SIG-M5 treated with dmso at 0.1 percent for 504 hours (cell line): ENCODE measurements around the gene EEF2K.

Experiments used
- DNase-seq: peaks from one replicate; lab custom pipeline; 2025; ENCODE audit not compliant: unreplicated experiment; lab: John Stamatoyannopoulos, UW

EEF2K gene

DNA sequence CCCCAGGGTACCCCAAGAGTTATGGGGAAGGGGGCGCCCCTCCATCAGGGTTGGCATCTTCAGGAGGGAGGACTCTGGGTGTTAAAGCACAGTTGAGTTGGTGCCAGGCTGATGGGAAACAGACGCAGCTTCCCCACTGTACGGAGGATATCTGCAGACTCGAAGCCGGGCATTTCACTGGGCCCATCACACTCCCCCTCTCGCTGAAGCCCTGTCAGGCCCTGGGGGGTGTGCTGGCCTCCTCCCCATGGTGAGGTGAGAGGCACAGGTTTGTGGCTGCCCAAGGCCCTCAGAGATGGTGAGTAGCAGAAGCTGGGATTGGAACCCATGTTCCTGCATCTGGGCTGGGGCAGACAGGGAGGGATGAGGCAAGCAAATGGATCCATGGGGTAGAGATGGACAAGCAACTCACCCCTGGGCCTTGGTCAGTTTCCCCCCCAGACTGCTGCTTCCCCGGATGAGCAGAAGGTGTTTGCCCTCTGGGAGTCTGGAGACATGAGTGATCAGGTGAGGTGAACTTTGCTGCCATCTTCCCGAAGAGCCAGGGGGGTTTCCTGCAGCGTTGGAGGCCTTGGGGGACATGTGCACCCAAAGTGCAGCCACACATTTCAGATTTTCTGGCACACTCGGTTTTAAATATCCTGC, 122.1 kb downstream of the EEF2K start:
- no peak for DNase-seq

DNA sequence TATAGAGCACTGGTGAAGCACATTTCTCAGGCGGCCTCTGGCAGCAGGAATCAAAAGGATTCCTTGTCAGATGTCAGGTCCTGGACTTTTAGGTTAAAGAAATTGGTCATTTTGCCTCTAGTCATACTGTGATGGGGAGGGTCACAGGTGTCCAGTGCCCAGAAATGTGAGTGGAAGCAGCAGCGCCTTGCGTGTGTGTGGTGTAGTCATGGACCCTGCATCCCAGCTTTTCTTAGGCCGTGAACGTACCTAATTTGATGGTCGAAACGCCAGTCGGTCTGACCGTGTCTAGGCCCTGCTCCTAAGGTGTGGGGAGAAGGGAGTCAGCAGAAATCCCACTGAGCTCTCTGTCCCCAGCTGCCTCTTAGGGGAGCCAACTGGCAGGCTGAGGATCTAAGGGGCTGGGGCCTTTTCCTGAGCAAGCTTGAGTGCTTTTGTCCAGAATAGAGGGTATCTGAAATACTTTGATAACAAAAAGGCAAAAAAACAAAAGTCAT, 123.2 kb downstream of the EEF2K start:
- DNase-seq: no peak

DNA sequence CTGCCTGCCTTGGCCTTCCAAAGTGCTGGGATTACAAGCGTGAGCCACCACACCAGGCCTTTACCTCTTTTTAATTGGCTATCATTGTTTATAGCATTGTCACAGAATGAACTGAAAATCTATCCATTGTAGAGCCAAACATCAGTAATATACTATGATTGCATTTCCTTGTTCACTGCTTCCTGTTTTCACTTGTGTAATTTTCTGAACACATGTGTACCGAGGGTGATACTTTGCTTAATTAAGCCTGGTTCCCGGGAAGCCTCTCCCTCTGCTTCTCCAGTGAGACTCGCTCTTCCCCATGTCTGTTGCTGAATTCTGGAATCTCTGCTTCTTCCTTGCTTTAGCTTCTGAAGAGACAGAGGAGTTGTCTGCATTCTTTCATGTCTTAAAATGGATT, 124.2 kb downstream of the EEF2K start:
- no peak for DNase-seq

DNA sequence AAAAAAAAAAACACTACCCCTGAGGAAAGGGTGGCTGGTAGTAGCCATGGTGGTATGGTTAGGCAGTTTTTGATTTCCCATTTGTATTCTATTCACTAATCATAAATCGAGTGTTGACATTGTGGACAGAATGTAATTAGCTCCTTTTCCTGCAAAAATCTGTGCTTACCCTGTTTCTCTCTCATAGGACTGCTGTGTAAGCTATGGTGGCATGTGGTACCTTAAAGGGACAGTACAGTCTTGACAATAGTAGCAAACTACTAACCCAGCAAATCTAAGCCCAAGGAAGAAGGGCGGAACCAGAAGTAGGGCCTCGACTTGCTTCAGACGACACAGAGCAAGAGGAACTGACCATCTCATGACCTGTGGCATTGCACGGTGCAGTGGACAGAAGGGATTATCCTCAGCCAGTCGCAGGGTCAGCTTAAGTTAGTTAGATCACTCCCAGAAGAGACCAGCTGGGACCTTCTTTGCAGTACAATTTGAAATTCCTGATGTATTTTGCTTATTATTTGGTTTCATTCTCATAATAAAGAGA, 127.4 kb downstream of the EEF2K start:
- no peak for DNase-seq

DNA sequence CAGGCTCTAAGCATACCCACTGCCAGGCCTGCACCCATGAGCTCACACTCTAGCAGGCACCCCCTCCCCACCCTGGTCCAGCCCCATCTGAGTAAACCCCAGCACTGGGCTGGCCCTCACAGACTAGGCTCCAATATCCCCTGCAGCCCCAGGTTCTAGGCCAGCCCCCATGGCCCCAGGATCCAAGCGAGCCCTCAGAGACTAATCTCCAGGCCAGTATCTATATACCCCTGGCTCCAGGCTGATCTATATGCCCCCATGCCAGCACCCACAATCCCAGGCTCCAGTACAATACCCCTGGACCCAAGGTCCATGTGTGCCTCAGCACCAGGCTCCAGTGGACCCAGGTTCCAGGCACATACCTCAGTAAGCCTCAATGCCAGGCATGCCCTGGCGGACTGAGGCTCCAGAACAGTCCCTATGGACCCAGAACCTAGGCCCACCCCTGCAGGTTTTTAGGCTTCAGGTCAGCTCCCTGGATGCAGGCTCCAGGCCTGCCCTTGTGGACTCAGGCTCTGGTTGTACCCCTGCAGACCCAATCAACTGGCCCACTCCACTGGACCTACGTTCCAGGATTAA, 129.7 kb downstream of the EEF2K start:
- no peak for DNase-seq

DNA sequence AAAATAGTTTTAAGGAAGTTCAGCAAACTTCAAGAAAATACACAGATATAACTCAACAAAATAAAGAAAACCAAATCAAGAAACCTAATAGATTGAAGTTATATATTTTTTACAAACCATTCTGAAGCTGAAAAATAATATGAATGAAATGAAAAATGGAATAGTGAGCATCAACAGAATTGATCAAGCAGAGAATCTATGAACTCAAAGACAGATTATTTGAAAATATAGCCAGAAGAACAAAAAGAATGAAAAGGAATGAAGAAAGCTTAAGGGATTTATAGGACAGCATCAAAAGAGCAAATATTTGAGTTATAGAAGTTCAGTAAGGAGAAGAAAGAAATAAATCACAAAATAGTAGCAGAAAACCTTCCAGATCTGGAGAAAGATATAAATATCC, 130.5 kb downstream of the EEF2K start:
- no peak for DNase-seq

DNA sequence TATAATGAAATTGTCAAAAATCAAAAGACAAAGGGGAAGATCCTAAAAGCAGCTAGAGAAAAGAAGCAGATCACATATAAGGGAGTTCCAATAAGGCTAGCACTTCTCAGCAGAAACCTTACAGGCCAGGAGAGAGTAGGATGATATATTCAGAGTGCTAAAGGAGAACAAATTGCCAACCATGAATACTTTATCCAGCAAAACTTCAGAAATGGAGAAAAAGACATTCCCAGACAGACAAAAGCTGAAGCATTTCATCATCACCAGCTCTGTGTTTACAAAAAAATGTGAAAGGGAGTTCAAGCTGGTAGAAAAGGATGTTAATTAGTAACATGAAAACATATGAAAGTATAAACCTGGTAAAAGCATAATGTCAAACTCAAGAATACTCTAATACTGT, 131.0 kb downstream of the EEF2K start:
- DNase-seq: no peak

DNA sequence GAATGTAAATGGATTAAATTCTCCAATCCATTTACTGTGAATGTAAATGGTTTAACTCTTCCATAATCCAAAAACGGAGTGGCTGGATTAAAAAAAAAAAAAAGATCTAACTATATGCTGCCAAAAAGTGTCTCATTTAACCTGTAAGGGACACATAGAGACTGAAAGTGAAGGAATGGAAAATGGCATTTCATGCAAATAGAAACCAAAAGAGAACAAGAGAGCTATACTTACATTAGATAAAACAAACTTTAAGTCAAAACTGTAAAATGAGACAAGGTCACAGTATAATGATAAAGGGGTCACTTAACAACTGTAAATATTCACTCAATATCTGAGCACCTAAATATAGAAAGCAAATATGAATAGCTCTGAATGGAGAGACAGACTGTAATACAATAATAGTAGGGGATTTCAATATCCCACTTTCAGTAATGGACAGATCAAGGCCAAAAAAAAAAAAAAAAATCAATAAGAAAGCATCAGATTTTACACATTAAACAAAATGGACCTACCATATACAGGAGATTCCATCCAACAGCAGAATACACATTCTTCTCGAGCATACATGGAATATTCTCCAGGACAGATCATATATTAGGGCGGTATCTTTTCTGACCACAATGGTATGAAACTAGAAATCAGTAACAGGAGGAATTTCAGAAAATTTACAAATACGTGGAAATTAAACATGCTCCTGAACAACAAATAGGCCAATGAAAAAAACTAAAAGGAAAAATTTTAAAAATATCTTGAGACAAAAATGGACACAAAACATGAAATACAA, 132.0 kb downstream of the EEF2K start:
- DNase-seq: no peak
